SH-SY5Y (cell line): ENCODE measurements around the gene ARL6IP6.

Experiments used
- GATA2 ChIP-seq: IDR thresholded peaks from 2 replicates; pipeline ENCODE4 v1.6.1; 2011; ENCODE audit warnings: mild to moderate bottlenecking, low read depth, low read length
- GATA3 ChIP-seq: IDR thresholded peaks from 2 replicates; pipeline ENCODE4 v1.6.1; 2011; ENCODE audit warnings: low read depth, mild to moderate bottlenecking, low read length, moderate library complexity

Gene ARL6IP6

GRCh38 chr2:152718076-152718908 lies at the start of gene ARL6IP6:
Gene ARL6IP6 (plus strand): TSS chr2:152718620. CDS start chr2:152718625, 5 bp downstream.
- TF ChIP-seq GATA2 (no peak), GATA3 (no peak)

GRCh38 chr2:152674334-152674733 lies 44.1 kb upstream of the ARL6IP6 start:
- TF ChIP-seq GATA2 (no peak), GATA3 (no peak)

DNA sequence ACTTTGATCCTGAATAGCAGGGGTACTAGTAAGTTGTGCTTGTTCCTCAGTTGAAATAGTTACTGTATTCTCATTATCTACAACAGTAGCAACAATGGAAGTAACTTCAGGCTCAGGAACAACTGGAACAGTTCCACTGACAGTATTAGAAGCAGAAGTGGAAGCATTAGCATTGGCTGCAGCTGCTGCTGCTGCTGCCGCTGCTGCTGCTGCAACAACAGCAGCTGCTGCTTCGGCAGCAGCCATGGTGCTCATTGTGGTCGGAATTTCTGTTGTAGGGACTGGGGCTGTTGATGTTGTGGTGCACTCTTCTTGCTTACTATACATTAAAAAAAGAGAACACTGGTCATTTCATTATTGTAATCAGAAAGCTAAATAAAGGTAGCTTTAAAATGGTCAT lies 42.0 kb upstream of the ARL6IP6 start:
- TF ChIP-seq GATA3 (no peak), GATA2 (no peak)

DNA sequence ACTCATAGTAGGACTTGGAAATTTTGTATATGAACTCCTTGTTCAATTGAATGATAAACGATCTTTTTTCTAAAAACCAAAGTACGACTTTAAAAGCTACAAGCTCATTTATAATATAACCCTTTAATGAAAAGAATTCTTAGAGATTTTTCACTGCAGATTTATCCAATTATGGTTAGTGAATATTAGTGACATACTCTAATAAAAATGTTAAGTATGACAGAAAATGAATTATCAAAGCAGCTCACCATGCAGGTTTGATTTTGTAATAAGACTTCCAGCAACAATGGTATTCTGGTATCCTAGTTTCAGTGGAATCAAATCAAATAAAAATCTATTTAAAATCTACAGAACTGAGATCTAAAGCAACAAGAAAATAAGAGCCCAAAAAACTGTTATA lies 39.6 kb upstream of the ARL6IP6 start:
- TF ChIP-seq GATA2 (no peak), GATA3 (no peak)

GRCh38 chr2:152682663-152683062 lies 35.8 kb upstream of the ARL6IP6 start:
- TF ChIP-seq GATA3 = no peak
- TF ChIP-seq GATA2 = no peak

DNA sequence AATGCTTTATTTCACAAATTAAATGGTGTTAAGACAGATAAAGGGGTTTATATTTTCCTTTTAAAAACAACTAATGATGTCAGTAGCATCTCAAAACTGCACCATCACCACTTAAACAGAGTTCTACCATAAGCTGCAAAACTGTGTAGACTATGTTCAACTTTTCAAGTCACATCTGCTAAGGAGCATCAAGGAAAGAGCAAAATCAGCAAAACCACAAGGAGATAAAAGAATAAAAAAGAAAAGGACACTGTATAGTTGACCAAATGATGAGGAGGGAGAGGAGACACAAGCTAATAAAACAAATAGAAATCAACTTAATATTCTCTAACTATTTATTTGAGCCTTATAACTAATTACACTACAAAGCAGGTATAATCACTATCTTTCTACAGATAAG lies 35.0 kb upstream of the ARL6IP6 start:
- TF ChIP-seq GATA2 = no peak
- no peak for TF ChIP-seq GATA3

GRCh38 chr2:152686321-152686720 lies 32.1 kb upstream of the ARL6IP6 start:
- no peak for TF ChIP-seq GATA3
- TF ChIP-seq GATA2 = no peak

DNA sequence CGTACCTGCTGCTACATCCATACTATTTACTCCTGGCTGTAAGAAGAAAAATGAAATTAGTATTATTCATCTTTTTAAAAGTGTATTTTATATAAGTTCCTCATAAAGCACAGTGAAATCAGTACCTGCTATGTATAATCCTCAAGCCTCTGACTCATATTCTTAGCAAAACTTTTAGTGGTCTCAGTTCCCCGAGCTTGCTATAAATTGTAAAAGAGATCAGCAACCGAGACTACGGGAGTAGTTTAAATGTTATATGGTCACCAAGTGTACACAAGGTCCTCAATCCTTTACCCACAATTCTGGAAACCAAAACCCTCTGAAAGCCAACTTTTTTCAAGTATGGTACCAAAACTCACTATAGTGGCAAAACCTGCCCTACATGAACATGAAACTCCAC lies 25.4 kb upstream of the ARL6IP6 start:
- TF ChIP-seq GATA2 (no peak), GATA3 (no peak)

- no peak for TF ChIP-seq GATA2
- TF ChIP-seq GATA3 = no peak
Observed at GRCh38 chr2:152694161-152694661, 24.2 kb upstream of the ARL6IP6 start.

GRCh38 chr2:152695763-152696162 lies 22.7 kb upstream of the ARL6IP6 start:
- TF ChIP-seq GATA3 = no peak
- TF ChIP-seq GATA2 = no peak

- TF ChIP-seq GATA3 (no peak), GATA2 (no peak)
Observed at GRCh38 chr2:152696476-152696875, 21.9 kb upstream of the ARL6IP6 start.

DNA sequence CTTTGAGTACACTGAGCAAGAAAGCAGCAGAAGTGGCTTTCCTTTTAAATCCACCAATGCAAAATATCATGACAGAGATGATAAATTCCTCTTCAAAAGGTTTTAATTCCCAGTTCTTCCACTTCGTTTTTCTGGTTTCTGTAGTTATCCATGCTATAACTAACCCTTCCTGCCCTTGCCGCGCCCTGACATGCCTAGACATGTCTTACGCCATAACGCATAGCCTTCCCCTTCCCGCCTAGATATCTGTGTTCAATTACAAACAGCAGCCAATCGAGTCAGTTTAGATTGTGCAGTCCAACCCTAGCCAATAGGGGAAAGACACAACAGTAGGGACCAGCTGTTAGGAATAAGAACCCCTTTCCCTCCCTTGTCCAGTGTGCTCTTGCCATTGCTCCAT lies 17.2 kb upstream of the ARL6IP6 start:
- TF ChIP-seq GATA2 = no peak
- TF ChIP-seq GATA3 = no peak

DNA sequence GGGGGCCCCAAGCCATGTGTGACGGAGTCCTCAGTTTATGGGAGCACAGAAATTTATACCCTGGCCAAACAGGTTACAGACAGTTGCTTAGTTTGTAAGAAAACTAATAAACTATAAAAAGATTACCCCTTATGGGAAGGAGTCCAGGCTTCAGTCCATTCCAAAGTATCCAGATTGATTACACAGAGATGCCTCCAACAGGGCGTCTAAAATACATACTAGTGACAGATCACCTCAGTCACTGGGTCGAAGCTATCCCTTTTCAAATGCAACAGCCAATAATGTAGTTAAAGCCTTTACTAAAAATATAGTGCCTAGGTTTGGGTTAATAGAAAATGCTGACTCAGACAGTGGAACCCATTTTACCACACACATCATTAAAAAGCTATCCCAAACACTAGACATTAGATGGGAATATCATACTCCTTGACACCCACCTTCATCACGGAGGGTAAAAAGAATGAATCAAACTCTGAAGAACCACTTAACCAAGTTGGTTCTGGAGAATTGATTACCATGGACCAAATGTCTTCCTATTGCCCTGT lies 11.9 kb upstream of the ARL6IP6 start:
- TF ChIP-seq GATA2 = no peak
- TF ChIP-seq GATA3 = no peak

GRCh38 chr2:152708742-152709141 lies 9.7 kb upstream of the ARL6IP6 start:
- TF ChIP-seq GATA3 = no peak
- TF ChIP-seq GATA2 = no peak

- no peak for TF ChIP-seq GATA2
- TF ChIP-seq GATA3 = no peak
Observed at GRCh38 chr2:152710713-152711112, 7.7 kb upstream of the ARL6IP6 start.
